ENCODE results near the gene KIF11. TPM values are rescaled to one million over a fixed set of nuclear protein-coding genes. Genes with fewer than 3 reads are reported as not detected.

The KIF11 gene
- total and polyA plus RNA-seq, 2 of the 4 experiments (the other 2 are of a cell fraction): 8.8 to 18.3 TPM

DNA sequence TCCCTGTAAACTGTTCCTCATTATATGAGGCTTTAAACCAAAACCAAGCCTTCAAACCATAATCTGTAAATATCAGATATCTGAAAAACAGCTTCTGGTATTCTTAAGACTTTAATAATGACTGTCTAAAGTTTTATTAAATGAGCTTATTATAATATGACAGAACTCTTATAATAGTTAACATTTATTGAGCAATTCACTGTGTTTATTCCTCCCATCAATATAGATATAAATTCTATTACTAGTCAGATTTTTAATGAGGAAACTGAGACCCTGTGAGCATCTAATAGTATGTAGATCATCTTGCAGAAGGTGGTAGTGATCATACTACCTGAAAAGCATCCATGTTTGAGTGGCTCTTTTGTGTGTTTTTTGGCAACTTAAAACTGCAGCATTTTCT is 45.1 kb downstream of the KIF11 start:
- no peaks in the 10 kb centered on the region for H3K9me3 ChIP-seq (ENCODE audit: control insufficient read depth, insufficient read depth, low read length)
- H3K9ac ChIP-seq (ENCODE audit: low read depth, low read length): no peak overlapping the region
- H2AFZ ChIP-seq (replicated peaks; ENCODE audit: low read length, poor library complexity): no peak overlapping the region
- H4K91ac ChIP-seq (ENCODE audit: insufficient read depth, low read depth, low read length): no peak overlapping the region
- peak overlapping the region in 1 of 2 experiments; percentile 40; a peak in 1 of 4 replicates for H4K8ac ChIP-seq (ENCODE audit: low read depth in 2 of 2, low read length in 2 of 2)
- H4K5ac ChIP-seq (ENCODE audit: low read depth, low read length): no peak overlapping the region
- no peak overlapping the region for H3K18ac ChIP-seq (ENCODE audit: low read depth, low read length)
- ChIA-PET POLR2A (ENCODE audit: unreplicated experiment) (no interaction called here), CTCF (interaction anchor here (1.6 kb wide), 1 partner anchor 9 kb away, joined by 4 read pairs; no protein-coding TSS in a partner anchor)
- BruUV-seq (replicated peaks): no TSS peak
- H4K20me1 ChIP-seq (ENCODE audit: insufficient read depth, low read length): no peaks in the 10 kb centered on the region
- H3K36me3 ChIP-seq (ENCODE audit: control insufficient read depth, insufficient read depth, low read length): peaks cover 1% of the 10 kb centered on the region; the same call in 1 of the 2 replicates
- no peak for ATAC-seq (ENCODE audit: low read depth)
- TF ChIP-seq POLR2A (IDR thresholded peaks at IDR 0.05; ENCODE audit: low read depth, low read length) (no peak), CEBPB (IDR thresholded peaks at IDR 0.05; ENCODE audit: low read depth, low read length) (peak; percentile 77)
- H2BK120ac ChIP-seq (ENCODE audit: low read depth, low read length): no peak overlapping the region
- H2BK5ac ChIP-seq (ENCODE audit: low read depth, low read length, poor library complexity, severe bottlenecking): no peak overlapping the region
- H3K9me1 ChIP-seq (ENCODE audit: insufficient read depth, low read length): no peaks in the 10 kb centered on the region
- in situ Hi-C loops (cut with MboI; ENCODE audit: low sequenced_read_pairs): no loop called here
- DNase-seq: no peak
- H3K14ac ChIP-seq (replicated peaks; ENCODE audit: low read depth, low read length): no peak overlapping the region
- H3K56ac ChIP-seq (ENCODE audit: extremely low read depth, insufficient read depth, low read length): no peak overlapping the region; the same call in 1 of the 2 replicates
- no peak overlapping the region for H3K4me3 ChIP-seq (ENCODE audit: insufficient read depth, low read depth, low read length)
- H3K4ac ChIP-seq (ENCODE audit: low read depth, low read length): no peak overlapping the region
- H2BK20ac ChIP-seq (ENCODE audit: low read depth, low read length): no peak overlapping the region
- intact Hi-C loops (cut with micrococcal nuclease): no loop called here
- H3K27me3 ChIP-seq (ENCODE audit: control insufficient read depth, insufficient read depth, low read length): no peaks in the 10 kb centered on the region
- H3K27ac ChIP-seq (ENCODE audit: insufficient read depth, low read length): no peak overlapping the region
- H3K23ac ChIP-seq (ENCODE audit: low read depth, low read length): no peak overlapping the region
- dilution Hi-C loops (cut with HindIII; ENCODE audit: low sequenced_read_pairs, unreplicated experiment): no loop called here
- no peak overlapping the region for H2AK5ac ChIP-seq (ENCODE audit: low read depth, low read length)
- H2BK15ac ChIP-seq (ENCODE audit: low read depth, low read length): no peak overlapping the region
- no peaks in the 10 kb centered on the region for H3K4me1 ChIP-seq (ENCODE audit: control insufficient read depth, insufficient read depth, low read length)
- H3K79me1 ChIP-seq (ENCODE audit: low read depth in 1 of 2, low read length in 2 of 2): peaks cover 0 to 16% of the 10 kb centered on the region in 2 experiments; a peak in 3 of 4 replicates
- H2AK9ac ChIP-seq (replicated peaks; ENCODE audit: low read depth, low read length, poor library complexity): no peak overlapping the region
- no peak overlapping the region for H3K4me2 ChIP-seq (ENCODE audit: low read depth, low read length)
